NCI-H146 treated with DMSO at 0.1 percent for 48 hours (cell line): Measurements from ENCODE around the gene EXTL1.
"Not testable (repeated sequence)": the region's sequence is repeated elsewhere in the genome, so short reads cannot be mapped to it uniquely, and the experiment has no call there.

ENCODE experiments used
- DNase-seq: peaks from one replicate; lab custom pipeline; 2025; ENCODE audit not compliant: unreplicated experiment; lab: John Stamatoyannopoulos, UW

The EXTL1 gene

DNA sequence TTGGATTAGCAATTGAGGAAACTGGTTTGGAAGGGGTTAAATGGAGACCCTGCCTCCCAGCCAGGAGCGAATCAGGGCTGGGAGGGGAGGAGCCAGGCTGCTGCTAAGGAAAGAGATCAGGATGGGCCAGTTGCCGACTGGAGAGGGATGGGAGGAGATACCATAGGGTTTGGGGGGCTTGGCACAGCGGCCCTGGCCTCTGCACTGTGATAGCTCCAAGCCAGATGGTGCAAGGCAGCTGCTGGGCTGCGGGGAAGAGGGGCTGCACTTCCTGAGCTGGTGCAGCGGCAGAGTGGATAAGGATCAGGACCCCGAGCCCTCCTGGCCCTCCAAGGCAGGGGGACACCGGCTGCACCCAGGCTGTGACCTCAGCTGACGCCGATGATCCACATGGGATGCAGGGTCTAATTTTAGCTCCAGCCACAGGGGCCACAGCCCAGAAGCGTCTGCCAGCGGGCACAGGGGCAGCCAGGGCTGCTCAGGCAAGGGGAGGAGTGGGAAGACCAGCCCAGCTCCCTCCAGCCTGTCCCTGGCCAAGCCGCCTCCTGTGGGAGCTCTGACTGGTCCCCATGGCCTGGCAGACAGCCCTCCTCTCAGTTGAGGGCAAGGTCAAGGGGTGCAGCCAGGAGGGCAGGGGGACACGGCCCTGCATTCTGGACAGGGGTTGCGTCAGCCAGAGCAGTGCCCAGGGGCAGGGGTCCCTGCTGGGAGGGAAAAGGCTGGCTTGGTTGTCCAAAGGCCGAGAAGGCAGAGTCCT is at the start of gene EXTL1:
Gene EXTL1 (plus strand): TSS at position 129 of the 757 bp plus-strand sequence. CDS start 872 bp downstream, outside the sequence.
- no peak for DNase-seq

DNA sequence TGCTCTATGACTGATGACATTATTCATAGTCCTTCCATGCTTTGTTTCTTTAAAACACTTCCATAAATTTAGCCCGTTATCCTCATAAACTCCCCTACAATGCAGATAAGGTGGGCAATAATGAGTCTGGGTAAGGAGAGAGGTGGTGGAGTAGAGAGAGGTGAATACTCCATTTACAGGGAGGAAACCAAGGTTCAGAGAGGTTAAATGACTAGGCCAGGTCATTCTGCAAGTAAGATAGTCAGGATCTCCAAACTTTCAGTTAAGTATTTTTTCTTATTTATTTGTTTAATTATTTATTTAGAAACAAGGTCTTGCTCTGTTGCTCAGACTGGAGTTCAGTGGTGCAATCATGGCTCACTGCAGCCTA is 49.8 kb upstream of the EXTL1 start:
- DNase-seq: no peak

- DNase-seq: no peak
These were observed 47.8 kb upstream of the EXTL1 start for GRCh38 chr1:25973610-25974321.

DNA sequence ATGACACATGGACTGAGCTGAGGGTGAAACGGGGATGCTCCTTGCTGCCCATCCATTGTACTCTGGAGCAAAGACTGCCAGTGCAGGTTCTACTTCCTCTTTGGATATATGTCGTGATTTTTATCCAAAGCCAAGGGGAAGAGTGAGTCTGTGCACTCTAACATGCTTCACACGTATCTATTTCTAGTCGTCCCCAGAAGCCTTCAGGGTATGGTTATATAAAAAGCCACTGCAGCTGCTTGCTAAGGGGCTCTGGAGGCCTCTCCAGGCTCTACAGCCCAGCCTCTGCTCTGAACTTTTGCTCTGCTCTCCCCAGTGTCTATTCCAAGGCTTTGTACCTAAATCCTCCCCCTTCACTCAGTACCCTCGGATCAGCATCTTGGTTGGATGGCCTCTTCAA is 43.8 kb upstream of the EXTL1 start:
- DNase-seq: no peak

DNA sequence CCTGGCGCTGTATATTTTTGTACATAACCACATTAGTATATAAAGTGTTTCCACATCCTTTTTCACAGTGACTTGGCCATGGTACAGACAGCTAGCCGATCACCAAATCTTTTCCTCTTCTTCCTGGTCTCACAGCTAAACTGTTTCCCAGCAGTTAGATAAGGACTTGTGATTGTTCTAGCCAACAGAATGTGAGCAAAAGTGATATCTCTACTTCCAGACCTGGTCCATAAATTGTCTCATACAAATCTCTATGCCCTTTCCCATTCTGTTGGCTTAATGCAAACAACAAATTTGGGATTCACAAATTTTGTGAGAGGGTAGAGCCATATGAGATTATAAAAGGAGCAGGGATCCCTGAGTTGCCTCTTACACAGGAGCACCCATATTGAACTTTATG is 43.2 kb upstream of the EXTL1 start:
- no peak for DNase-seq

GRCh38 chr1:25979210-25979609 is 42.4 kb upstream of the EXTL1 start:
- DNase-seq: no peak

GRCh38 chr1:25985171-25985570 is 36.4 kb upstream of the EXTL1 start:
- DNase-seq: no peak

- no peak for DNase-seq
These were observed 35.9 kb upstream of the EXTL1 start for GRCh38 chr1:25985670-25986069.

DNA sequence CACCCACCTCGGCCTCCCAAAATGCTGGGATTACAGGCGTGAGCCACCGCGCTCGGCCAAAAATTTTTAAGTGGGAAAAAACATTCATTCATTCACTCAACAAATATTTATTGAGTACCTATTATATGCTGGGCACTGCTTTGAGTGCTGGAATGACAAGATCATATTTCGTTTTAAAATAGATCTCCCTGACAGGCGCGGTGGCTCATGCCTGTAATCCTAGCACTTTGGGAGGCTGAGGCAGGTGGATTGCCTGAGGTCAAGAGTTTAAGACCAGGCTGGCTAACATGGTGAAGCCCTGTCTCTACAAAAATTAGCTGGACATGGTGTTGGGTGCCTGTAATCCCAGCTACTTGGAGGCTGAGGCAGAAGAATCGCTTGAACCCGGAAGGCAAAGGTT is 34.8 kb upstream of the EXTL1 start:
- DNase-seq: not testable (repeated sequence)

- no peak for DNase-seq
These were observed 33.6 kb upstream of the EXTL1 start for GRCh38 chr1:25987951-25988350.

GRCh38 chr1:25989440-25990234 is 31.9 kb upstream of the EXTL1 start:
- no peak for DNase-seq

DNA sequence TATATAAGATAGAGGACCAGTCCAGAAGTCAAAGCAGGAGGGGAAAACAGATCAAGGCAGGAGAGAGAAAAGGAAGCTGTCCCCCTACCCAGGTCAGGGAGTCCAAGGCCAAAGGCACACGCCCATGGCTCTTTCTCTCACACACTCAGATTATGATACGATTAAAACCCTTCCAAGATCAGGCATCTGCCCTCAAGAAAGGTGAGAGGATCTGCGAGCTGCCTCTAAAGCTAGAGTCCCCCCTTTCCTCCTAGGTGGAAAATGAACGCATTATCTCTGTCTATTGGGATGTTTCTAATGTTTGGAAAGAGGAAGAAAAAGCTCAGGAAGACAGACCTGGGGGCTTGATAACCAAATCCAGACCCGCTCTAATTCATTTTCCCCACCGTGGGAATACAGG is 31.3 kb upstream of the EXTL1 start:
- no peak for DNase-seq

GRCh38 chr1:25990702-25991395 is 30.7 kb upstream of the EXTL1 start:
- no peak for DNase-seq

GRCh38 chr1:25991937-25992688 is 29.5 kb upstream of the EXTL1 start:
- DNase-seq: no peak

GRCh38 chr1:25992689-25993171 is 28.8 kb upstream of the EXTL1 start:
- DNase-seq: no peak

DNA sequence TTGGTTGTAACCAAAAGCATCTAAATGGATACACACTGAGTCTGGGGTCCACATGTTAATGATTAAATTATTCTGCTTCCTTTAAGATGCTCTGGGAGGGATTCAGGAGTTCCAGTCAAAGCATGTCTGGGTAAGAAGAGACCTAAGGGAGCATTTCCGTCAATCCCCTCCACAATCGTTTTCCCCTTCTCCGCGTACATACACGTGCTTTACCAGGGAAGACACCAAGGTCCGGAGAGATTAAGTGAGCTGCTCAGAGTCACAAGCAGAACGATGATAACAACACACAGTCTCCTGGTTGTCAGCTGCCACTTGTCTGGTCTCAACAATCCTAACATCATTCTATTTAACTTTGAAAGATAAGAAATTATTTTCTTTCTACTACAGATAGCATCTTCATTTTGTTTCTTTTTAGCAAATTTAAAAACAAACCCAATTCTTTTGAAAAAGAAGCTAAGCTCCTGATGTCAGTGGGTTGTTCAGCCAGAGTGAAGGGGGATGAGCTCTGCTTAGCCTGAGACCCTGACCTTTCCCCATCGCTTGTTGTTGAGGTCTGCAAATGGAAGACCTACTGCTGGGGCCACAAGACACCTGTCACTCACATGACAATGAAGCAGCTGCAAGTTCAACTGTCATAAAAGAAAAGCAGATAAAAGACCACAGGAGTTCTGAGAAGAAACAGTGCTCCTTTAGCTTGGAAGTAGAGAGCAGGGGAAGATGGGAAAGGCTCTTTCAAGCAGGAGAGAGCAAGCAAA is 28.2 kb upstream of the EXTL1 start:
- DNase-seq: no peak

DNA sequence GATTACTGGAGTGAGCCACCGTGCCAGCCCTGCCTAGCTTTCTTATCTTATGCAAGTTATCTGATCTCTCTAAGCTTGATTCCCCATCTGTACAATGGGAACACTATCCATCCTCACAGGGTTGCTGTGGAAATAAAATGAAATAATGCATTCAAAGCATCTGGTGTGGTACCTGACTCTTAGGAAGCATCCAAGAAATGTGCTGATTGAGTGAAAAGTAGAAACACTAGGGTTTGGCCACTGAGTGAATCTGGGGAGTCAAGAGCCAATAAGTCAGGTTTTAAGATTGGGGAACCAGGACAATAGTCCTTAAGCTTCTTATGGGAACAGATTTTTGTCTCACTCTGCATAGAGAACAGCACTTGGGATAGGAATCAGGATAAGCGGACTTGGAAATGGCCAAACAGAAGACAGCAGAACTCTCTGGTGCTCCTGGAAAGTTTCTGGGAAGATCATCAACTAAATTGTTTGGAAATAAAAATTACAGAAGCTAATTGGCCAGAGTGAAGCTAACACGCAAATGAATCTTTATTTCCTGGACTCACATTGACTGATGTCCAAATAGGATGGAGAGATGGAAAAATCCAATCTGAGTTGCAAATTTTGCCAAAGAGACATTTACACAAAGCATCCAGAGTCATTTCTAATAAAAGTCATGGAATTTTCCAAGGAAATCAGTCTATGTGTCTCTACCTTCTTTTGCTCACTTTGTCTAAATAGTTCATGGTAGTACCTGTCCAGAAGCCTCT is 27.0 kb upstream of the EXTL1 start:
- DNase-seq: no peak

- no peak for DNase-seq
These were observed 24.4 kb upstream of the EXTL1 start for GRCh38 chr1:25996966-25997827.
